Kasumi-1 (cell line): ENCODE results near the gene HACD2.

Experiments
- DNase-seq, 2 experiments: peaks; one replicate each; lab custom pipeline; 2025; lab: John Stamatoyannopoulos, UW

HACD2 gene, protein sequence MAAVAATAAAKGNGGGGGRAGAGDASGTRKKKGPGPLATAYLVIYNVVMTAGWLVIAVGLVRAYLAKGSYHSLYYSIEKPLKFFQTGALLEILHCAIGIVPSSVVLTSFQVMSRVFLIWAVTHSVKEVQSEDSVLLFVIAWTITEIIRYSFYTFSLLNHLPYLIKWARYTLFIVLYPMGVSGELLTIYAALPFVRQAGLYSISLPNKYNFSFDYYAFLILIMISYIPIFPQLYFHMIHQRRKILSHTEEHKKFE

DNA sequence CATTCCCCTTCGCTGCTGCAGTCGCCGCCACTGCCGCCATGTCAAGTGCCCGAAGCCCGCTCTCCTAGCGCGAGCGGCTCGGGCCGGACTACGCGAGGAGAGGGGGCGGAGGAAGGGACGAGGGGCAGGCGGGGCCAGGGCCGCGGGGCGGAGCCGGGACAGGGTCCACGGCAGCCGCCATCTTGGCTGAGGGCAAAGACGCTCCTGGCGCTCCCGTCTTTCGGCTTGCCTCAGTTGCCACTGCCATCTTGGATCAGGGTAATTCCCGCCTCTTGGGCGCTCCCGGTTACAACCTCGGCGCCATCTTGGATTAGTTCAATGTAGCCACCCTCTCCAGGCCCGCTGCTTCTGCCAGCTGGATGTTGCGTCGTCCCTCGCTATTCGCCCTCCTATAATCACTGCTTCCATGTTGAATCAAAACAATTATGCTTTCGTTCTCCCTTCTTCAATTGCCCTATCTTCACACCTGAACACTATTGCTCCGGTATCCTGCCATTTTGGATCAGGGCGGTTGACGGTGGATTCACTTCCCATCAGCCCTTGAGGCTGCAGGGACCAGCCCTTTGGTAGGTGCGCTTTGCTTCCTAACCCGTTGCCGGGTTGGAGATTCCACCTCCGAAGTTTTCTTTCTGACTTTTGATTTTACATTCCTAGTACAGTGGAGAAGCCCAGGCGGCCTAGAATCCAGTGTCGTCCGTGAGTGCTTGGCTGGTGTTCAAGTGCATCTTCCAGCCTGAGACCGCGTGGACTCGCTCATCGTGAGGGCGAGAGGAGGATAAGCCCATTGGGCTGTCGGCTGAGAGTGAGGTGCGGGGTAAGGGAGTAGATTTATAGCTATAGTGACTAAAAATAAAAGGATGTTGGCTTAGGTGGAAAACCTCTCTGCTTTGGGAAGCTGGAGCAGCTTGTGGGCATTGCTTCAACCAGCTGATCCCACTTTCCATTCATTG, at the start of gene HACD2:
HACD2 (minus strand) TSS at position 66 of the 950 bp plus-strand sequence; CDS start at position 40, 26 bp downstream.
- DNase-seq: peak; percentile 94 to 95

DNA sequence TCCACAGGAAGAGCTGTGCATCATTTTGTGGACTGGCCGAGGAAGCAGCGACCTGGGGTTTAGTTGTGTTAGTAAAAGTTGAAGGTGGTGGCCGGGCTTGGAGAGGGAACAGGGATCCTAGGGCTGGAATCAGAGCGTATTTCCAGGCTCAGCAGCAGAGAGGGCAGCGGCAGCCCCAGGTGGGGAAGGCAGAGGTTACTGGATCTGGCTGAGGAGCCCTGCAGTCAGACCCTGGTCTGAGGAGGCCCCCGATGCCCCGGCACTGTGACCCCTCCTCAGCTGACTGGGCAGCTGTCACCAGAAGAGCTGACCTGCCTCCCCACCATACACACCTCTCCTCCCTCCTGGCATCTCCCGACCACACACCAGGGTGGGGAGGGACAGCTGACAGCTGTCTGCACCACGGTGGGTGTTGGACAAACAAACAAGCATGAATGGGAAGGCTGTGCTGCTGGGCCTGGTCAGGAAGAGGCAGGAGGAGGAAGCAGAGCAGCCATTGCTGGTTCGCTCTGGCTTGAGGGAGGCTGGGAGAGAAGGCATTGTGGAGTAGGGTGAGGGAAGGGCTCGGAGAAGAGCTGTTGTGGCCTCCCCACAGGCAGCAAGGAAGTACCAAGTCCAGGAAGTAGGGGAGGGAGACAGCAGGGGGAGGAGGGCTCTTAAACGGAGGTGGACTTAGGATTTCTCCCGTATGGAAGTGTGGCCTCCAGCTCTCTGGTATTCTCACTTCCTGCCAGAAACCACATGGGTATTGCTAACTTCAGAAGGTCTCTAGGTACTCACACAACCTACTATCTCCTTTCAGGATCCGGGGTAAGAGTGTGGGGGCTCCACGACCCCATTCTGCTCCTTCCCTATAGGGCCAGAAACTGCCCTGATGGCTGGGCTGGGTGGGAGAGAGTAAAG, 49.5 kb upstream of the HACD2 start:
- peak; percentile 42 to 43 for DNase-seq

DNA sequence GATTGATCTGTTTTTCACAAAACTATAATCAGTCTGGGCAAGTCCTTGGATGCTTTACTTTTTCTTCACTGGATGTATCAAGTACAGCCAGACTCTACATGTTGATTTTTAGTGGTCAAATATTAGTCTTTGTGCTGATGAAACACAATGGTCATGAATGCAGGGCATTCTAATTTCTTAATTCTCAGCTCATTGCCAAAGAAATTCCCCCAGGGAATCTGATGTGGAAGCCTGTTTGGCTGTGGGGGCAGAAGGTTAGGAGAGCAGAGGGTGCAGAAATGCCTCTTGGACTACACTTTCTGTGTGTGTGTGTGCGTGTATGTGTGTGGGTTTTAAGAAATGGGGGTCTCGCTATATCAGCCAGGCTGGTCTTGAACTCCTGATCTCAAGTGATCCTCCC, 48.7 kb upstream of the HACD2 start:
- no peak for DNase-seq

DNA sequence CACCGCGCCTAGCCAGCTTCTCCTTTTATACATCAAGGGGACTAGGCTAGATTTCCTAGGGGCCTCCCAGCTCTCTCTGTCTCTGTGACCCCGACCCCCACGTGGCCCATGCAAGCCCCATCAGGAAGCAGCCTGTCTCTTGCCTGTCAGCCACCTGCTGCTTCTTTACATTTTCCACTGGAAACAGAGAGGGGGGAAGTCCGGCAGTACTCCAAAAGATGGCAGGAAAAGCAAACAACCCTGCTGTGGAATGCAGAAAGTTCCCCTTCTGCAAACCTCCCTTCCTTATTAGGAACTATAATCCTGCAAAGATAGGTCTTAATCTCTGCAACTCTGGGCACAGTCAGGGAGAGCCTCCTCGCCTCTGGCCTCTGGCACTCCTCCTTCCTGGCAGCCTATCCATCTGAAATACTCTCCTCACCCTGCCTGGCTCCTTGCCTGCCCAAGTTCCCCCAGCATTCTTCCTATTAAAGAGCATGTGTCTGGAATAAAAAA, 47.4 kb upstream of the HACD2 start:
- peak; percentile 77 to 78 for DNase-seq

DNA sequence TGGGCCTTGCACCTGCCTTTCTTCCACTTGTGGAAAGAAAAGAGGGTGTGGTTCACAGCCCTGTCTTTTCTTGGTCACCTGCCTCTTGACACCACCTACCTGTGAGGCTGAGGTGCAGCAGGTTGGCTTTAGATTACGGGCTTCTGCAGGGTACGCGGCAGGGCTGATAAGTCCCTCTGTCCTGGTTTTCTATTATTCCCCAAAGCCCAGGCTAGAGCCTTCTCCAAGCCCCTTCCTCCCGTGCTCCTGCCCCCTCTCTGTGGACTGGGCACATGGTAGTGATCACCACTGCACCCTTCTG, 44.8 kb upstream of the HACD2 start:
- DNase-seq: no peak

DNA sequence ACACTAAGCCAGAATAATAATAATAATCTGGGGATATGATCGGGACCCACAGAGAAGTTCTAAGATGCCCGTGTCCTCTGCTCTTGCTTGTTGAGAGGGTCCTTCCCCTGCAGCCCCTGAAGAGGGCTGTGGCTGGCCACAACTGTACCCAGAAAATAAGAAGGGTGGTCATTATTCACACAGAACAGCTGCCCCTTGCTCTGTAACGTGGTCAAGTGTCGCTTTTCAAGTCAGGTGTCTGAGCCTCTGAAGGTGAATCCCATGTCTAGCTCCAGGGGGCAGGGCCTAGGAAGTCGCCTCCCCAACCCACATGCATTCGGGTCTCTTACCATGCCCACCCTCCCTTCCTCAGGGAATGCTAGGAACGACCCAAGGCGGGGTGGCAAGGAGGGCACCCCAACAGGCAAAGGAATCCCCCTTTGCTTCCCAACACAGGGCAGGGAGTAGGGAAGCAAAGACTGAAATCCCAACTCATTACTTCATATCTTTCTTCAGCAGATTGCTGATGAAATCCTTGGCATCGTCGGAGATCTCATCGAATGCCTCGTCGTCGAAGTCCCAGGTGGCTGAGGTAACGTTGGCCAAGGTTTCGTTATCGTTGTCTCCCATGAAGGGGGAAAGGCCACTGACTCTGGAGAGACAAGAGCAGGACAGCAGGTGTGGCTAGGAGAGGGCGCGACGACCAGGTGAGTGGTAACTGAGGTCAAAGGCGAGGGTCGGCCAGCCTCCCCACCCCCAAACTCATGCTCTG, 44.3 kb upstream of the HACD2 start:
- DNase-seq: no peak

DNA sequence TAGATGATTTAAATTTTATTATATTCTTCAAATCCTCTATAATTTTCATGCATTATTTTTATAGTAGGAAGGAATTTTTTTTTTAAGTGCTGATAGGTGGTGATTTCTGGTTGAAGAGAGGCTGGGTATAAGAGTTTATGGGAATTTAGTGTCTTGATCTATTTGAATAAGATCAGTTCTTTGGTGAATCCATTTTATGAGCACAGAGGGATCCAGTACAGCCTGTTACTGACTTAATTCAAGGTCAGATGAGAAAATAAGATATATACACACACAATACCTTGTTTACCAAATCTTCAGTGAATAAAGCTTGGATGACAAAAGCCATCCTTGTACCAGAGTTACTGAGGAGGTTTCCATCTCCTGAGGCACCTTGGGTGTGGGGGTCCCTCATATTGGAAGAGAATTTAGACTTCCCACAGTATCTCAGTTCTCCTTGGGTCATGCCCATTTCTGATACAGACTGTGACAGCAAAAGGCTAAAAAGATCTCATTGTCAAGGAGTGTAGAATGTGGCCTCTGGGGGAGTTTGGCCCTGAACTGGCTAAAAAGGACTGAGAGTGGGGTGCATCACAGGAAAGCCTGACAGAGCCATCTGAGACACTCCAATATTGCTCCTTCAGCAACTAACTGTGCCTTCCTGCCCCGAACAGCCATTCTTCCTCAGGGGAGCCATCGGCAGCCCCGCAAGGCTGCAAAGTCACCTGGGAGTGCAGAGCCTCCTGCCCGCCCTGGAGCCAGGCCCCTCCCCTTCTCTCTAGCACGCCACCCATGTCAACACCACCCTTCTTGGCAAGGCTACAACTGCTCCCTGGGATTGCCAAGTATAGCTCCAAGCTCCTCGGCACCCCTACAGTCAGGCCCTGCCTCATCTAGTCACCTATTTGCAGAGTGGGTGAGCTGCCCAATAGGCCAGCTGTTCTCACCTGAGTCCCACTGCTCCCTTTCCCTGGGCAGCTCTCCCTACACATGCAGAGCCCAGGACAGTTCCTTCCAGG, 43.1 kb upstream of the HACD2 start:
- no peak for DNase-seq

DNA sequence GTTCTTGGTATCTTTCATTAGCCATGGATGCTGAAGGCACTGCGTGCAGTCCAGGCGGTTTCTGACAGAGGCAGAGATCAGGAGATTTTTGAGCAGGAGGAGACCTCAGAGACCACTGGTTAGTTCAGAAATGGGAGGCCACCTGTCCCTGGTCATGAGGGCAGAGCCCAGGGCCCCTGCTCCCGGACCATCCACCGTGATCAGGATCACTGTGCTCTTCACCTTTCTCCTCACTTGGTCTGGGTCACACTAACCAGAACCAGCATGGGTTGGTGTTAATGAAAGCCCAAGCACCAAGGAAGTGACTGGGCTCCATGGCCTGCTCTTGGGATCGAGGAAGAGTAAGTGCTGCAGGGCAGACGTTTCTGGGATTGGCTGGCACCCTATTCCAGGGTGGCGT, 42.0 kb upstream of the HACD2 start:
- DNase-seq: no peak

DNA sequence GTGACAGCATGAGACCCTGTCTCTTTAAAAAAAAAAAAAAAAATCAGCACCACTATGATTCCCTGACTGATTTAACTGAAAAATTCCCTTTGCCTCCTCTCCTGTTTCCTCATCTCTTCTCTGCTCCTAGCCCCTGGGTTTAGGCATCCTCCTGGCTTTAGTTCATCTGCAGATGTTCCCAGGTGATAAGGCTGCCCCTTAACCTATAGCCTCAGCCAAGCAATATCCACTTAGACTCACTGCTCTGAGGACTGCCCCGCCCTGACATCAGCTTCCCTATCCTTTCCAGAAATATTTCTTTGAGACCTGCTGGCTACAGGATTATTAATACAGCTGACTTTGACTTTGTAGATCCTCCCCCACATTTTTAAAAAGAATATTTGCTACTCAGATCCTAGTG, 39.4 kb upstream of the HACD2 start:
- no peak for DNase-seq

DNA sequence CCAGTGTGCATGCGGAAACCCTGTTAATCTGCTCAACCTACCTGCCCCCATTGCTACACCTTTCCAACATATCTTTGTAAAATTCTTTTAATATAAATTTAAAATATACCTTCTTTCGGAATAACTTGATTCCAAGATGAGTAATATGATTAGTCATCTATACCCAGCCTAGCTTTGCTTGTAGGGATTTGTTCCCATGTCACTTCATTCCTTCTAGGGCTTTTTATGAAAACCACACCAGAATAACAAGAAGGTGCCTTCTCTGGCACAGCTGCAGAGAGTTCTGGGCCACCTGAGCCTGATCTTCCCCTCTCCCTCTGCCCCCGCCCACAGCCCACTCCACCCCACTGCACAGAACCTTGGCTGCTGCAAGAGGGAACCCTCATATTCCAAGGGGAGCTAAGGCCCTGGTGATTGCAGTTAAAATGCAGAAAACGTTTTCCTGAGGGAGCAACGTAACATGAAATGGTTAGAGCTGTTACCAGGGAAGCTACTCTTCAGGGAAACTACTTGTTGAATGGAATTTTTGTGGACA, 38.6 kb upstream of the HACD2 start:
- no peak for DNase-seq

DNA sequence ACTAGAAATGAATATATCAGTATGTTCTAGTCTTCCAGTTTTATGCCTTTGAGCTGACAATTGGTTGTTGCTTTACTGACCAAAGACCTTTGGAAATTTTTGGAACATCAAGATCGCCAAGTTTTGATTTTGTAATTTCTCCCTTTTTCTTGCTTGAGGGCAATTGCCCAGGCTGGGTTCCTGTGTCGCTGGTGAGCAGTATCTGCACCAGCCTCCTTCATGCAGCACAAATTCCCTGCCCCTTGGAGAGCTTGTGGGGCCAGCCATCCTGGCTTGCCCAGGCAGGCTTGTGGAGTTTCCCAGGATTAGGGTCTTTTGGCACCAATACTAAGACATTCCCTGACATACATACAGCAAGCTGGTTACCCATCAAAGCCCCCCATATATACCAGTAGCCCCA, 37.9 kb upstream of the HACD2 start:
- no peak for DNase-seq

DNA sequence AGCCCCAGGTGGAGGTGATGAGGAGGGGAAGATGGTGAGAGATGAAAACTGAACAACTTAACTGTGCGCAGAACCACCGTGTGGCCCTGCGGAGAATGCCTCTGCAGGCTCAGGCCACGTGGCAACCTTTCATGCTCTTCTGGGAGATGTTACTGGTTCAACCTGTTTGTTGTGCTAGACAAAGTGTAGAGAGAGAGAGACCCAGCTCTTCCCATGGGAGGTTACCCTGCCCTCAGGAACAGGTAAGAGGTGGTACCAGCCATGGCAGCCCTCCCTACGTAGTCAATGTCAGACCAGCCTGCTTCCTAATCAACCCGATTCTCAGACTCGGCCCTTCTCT, 37.0 kb upstream of the HACD2 start:
- no peak for DNase-seq

DNA sequence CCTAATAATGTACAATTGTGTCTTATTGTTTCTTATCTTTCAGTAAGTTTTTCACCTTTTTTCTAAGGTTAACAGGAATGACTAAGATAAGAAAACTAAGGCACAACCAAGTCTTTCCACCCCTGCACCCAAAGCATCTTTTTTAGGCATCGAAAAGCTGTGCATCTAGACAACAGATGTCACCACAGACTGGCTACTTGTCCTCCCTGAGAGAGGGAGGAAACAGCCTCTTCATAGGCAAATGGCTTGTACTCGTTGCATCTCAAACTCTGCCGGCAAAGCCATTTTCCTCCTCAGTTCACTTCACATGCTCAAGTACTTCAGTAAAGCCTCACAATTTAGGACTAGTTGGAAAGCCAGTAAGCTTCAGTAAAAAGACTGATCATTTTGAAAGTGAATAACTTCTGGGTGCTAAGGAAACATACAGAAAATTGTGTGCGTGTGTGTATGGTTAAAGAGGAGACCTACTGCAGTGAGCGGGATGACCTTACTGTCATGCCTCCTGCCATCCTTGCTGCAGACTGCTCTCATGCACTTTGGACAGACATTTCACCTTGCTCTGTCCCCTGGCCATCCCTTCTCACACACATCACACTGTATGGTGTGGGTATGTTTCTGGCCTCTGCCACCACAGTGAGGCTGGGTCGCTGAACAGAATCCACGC, 36.5 kb upstream of the HACD2 start:
- no peak for DNase-seq

DNA sequence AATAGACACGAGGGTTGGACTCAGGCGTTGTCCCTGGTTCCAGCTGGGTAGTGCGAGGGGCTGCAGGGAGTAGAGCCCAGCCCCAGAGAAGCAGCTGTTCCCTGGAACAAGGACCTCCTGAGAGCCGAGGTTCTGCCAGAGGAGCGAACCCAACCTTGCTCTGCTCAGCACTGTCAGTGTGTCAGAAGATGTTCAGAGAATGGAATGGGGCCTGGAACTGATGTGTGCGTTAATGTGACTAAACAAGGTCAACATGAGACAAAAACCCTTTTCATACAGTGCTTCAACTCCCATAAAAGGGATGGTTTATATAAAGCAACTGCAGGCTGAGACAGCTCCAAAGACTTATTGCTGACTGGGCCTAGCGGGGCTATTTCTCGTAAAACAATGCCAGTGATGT, 35.5 kb upstream of the HACD2 start:
- DNase-seq: no peak

DNA sequence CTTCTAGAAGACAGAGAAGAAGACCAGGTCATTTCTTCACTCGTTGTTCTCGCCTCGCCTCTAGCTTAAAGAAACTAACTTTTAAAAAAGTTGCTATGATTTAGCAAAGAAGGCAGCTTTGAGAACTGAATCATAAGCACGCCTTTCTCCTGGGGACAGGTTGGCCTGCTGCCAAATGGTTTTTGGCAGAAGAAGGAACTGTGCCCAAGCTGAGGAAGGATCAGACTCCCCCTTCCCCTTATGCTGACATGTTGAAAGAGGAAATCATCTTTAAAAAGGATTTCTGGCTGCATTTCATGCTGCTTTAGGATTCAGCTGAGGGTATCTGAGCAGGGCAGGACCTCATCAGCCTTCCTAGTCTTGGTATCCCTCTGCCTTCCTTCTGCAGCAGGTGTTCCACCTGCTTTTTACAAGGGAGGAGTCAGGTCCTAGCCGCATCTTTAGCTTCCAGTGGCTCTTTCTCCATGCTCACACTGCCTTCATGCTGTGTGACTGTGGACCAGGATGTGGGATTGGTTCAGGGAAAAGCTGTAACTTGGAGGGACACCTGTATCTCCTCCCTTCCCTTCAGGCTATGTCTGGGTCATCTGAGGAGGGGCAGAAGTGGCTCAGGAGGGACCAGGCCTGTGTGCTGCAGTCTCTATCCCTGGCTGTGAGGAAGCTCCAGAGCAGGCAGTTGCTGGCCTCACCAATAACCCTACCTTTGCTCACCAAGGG, 34.1 kb upstream of the HACD2 start:
- DNase-seq: peak; percentile 88

DNA sequence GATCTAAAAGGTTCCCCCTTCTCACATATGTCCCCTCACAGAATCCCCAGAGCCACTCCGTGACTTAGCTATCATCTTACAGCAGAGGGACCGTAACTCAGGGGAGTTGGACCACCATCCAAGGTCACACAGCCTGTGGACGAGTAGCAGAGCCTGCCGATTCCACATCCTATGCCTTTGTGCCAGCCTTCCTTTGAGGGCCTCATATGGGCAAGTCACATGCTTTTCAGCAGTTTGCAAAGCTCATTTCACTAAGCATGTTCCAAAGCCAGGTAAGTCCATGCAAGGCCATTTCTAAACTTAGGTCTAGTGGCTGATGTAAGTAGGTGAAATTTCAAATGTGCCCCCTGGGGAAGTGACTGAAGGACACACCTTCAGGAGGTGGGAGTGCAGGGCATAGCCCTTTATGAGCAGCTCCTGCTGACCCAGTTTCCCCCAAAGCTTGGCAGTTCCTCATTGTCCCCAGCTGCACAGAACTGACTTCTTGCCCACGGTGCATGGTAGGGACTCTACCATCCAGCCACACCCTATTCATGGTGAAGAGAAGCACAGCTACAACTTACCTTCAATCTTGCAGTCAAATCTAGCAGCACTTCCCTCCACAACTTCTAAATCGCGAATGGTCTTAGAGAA, 33.3 kb upstream of the HACD2 start:
- DNase-seq: peak; percentile 76 to 78

DNA sequence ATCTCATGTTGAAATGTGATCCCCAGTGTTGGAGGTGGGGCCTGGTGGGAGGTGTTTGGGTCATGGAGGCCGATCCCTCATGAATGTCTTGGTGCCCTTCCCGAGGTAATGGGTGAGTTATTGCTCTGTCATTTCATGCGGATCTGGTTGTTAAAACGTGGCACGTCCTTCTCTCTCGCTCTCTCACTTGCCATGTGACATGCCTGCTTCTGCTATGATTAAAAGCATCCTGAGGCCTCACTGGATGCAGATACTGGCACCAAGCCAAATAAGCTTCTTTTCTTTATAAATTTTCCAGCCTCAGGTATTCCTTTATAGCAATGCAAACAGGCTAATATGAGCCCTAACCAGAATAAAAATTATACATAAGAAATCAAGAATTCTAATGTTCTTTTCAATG, 31.7 kb upstream of the HACD2 start:
- no peak for DNase-seq

DNA sequence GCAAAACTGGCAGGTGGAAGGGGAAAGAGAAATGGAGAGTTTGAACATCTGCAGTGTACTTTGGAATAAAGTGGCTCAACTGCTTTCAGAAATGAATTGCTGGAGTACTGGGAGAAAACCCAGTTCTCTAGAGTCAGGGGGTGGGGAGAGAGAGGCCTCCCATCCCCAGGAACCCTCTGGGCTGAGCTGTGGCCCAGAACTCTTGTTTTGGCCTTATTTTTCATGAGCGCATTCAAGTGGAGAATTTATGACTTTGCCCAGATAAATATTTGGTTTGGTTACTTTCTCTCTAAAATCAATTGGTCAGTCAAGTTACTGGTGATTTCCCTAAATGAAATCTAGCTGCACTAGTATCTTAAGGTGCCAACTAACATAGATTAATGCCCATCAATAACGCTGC, 28.7 kb upstream of the HACD2 start:
- no peak for DNase-seq
